Hepatocyte (in vitro differentiated cells): Measurements from ENCODE around the gene MRPS18B.

ENCODE experiments used
- EZH2 ChIP-seq: fragments of 200-600 bp; sonication (generic); IDR thresholded peaks from 2 replicates; pipeline ENCODE4 v1.6.1; 2016; ENCODE audit warnings: antibody characterized with exemption, mild to moderate bottlenecking, borderline replicate concordance
- TF ChIP-seq, protein P1 (sequence below): fragments of 200-600 bp; sonication (generic); IDR thresholded peaks from 2 replicates; pipeline ENCODE4 v1.5.1; 2016; ENCODE audit warnings: antibody characterized with exemption, mild to moderate bottlenecking; ENCODE audit not compliant: poor library complexity

DNA sequence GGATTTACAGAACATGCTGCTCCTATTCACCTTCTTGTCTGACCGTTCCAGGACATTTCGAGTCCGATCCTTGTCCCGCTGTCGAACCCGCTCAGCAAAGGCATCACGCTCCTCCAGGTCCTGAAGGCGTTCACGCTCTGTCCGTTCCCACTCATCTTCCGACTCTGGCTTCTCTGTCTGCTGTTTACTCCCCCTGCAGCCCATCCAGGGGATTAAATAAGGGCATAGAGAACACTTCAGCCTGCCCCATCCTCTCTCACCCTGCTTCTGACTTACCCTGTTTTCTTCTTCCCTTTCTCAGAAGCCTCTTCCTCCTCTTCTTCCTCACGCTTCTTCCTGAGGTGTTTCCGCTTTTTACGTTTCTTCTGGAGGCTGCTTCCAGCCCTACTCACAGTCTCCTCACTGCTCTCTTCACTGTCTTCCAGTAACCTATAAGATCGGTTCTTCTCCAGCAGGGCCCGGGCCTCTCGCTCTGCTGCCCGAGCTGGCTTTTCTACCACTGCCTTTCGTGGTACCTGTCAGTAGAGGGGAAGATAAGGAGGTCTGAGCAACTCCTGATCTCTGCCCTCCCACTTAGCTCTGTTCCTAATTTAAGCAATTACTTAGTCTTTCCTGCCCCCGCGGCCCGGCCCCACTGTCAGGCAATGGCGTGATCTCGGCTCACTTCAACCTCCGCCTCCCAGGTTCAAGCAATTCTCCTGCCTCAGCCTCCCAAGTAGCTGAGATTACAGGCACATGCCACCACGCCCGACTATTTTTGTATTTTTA lies 53.3 kb downstream of the MRPS18B start:
- TF ChIP-seq, protein P1, sequence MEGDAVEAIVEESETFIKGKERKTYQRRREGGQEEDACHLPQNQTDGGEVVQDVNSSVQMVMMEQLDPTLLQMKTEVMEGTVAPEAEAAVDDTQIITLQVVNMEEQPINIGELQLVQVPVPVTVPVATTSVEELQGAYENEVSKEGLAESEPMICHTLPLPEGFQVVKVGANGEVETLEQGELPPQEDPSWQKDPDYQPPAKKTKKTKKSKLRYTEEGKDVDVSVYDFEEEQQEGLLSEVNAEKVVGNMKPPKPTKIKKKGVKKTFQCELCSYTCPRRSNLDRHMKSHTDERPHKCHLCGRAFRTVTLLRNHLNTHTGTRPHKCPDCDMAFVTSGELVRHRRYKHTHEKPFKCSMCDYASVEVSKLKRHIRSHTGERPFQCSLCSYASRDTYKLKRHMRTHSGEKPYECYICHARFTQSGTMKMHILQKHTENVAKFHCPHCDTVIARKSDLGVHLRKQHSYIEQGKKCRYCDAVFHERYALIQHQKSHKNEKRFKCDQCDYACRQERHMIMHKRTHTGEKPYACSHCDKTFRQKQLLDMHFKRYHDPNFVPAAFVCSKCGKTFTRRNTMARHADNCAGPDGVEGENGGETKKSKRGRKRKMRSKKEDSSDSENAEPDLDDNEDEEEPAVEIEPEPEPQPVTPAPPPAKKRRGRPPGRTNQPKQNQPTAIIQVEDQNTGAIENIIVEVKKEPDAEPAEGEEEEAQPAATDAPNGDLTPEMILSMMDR = peak; percentile 8
- no peak for TF ChIP-seq EZH2
